Fibroblast of skin of scalp (primary cell): ENCODE data around the gene C10orf71.

Source experiments
- DNase-seq: peaks from one replicate; pipeline ENCODE4 v3.0.0-alpha.2; 2013

The C10orf71 gene

GRCh38 chr10:49361735-49362568 is 63.0 kb downstream of the C10orf71 start:
- DNase-seq, result no peak

DNA sequence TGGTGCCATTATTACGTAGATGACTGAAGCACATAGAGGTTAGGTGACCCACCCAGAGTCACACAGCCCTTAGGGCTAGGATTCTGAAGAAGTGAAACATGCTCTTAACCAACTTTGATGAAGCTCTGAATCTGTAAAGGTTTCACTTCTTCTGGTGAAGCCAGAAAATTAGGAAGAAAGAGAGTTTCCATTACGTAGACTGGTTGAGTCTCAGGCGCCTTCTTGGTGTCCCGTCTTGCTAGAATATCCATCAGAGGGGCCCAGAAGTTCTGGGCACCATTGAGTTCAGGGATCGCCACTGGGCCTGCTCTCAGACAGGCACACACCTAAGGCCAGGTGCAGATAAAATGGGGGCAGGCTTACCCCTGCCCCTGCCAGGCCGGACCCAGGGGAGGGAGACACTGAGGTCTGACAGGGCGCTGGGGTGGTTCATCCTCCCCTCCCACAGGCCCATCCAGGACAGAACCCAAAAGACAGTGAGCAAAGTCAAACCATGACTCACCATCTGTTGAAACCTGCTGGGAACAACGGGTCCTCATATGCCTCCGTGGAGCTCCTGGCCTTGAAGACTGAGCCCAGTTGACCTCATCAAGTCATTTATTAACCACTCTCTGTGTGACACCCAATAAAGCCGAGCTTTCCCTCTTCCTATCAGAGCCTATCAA is 63.8 kb downstream of the C10orf71 start:
- DNase-seq, result no peak

GRCh38 chr10:49363309-49364031 is 64.5 kb downstream of the C10orf71 start:
- no peak for DNase-seq

DNA sequence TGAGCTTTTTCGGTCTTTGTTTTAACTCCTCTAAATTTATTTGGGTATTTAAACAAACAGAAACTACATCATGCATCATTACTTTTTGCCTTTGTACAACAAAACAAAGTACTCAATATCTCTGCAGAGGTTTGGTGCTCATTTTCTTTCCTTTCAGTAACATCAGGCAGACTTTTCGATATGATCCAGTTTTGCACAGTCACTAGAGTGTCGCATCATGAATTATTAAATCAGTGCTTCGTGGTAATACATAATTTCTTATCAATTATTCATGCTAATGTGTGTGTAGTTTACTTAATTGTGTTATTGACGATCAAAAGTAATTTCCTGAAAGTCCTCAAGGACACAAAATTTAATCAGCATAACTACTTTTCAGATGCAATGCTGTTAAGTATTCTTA is 65.1 kb downstream of the C10orf71 start:
- no peak for DNase-seq

DNA sequence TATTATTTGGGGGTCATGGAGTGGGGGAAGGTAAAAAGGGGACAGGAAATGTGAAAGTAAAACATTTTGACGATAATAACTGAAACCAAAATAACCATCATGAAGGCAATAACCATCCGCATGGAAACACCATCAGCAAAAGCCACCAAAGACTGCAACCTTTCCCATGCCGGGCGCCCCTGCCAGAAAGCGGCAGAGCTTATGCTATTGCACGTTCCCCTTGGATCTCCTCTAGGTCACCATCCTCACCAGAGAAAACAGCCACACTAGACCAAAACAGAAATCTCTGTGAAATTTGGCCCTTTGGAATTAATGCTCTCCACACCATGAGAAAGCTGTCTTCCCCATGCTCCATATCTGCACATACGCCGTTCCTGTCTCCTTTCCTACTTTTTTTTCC is 65.8 kb downstream of the C10orf71 start:
- no peak for DNase-seq

- no peak for DNase-seq
These were observed 66.3 kb downstream of the C10orf71 start for GRCh38 chr10:49365275-49365674.

DNA sequence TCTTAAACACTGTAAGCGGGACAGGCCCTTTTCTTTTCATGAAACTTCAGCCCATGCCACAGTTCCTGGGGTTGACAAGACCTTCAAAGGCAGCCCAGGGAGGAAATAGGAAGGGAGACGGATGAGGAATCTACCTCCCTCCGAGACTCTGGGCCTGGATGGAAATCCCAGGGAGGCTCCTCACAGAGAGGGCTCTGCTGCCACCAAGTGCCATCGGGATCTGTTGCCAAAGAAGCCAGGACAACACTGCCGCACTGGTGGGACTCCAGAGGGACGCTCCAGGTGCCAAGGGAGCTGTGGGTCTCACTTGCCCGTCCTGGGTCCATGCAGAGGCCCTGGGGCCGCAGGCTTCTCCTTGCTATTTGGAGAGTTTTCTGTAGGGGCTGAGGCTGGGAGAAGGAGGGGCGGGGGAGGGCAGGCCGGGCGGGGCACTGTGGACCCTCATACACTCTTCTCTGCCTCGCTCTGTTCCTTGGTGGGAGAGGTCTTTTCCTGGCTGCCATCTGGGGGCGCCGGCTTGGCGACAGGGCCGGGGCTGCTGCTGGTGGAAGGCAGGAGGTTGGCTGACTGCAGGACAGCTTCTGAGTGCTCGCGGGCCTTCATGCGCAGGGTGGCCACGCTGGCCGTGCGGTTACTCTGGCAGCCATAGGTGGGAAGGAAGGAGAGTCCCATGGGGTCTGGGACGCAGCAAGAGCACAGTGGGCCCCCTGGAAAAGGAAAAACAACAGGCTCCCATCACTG is 66.9 kb downstream of the C10orf71 start:
- DNase-seq, result no peak

GRCh38 chr10:49366460-49366859 is 67.5 kb downstream of the C10orf71 start:
- no peak for DNase-seq

GRCh38 chr10:49367600-49367999 is 68.6 kb downstream of the C10orf71 start:
- DNase-seq, result peak; percentile 15

GRCh38 chr10:49368256-49368655 is 69.3 kb downstream of the C10orf71 start:
- no peak for DNase-seq

- peak; percentile 24 for DNase-seq
These were observed 70.5 kb downstream of the C10orf71 start for GRCh38 chr10:49369216-49370162.

DNA sequence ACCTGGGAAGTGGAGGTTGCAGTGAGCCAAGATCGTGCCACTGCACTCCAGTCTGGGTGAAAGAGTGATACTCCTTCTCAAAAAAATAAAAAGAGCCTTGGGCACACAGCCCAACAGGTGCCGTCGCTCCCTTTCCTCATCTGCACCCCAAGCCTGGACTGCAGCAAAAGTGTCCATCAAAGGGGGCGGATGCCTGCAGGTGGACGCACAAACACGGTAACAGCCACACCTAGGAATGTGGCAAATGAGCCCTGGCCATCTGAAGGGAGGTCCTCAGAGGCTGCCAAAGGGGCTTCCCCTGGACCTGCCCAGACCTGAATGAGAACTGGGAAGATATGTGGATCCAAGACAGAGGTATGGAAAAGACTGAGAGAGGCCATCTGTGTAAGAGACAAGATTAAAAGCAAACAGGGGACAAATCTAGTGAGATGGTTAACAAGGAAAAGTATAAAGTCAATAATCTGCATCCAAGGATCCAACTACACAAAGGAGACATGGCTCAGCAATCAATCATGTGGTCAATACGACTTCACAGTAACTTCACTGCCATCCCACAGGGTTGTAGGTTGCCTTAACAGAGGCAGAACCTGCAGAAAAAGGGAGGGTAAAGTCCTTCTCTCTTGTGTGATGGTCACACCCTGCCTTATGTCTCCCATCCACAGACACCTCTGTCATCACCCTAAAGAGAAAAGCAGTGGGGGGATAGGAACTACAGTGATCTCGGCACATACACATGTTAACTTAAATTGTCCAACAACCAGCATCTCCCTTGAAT is 71.5 kb downstream of the C10orf71 start:
- DNase-seq, result no peak

DNA sequence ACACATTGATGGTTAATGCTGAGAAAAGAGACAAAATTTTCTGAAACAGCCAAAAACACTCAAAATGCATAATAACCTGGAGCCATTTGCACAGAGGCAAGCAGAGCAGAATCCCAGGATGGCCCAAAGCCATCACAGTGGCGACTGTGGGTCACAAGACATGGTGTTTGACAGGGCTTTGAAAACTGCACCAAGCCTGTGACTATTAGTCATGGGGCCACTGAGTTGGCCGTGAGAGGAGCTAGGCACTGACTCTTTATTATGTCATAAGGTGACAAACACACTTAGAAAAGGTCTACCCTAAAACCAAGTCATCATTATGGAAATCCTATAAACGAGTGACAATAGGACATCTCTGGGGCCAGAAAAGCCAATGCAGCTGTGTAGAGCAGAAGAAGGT is 73.0 kb downstream of the C10orf71 start:
- no peak for DNase-seq

- DNase-seq, result no peak
These were observed 74.4 kb downstream of the C10orf71 start for GRCh38 chr10:49373361-49373760.

DNA sequence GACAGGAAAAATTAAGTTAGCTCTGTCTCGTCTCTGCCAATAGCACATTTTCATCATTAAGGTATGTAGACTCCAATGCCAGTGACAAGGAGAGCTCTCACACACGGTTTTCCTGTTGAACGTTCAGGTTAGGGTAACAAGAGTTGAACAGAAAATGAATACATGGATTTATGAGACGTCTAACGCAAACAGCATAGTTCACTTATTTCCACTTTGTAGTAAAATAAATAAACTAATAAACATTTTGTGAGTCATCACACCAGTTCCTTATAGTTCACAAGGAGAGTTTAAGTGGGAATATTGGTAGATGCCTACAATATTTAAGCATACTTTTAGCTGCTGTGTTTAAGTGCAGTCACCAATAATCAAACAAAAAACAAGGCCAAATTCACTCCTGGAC is 75.8 kb downstream of the C10orf71 start:
- DNase-seq, result no peak

DNA sequence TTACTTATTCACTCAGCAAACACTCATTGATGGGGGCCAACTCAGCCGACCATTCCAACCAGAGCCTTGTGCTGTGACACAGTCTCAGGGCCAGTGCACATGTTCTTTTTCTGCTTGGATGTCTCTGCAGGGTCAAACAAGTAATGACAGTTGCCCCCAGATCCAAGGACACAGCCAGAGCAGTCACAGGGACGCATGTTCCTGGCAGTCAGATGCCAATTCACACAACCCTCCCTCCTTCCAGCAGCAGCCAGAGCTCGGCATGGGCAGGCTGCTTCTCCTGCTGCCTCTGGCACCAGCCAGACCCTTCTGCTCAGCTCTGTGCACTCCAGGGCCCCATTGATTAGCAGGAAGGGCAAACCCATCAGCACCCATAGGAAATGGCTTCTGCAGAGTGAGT is 76.6 kb downstream of the C10orf71 start:
- no peak for DNase-seq
